CD8-positive, alpha-beta memory T cell (primary cell): ENCODE data around the gene METTL25. TPM values are rescaled to one million over a fixed set of nuclear protein-coding genes. Genes with fewer than 3 reads are reported as not detected.
A peak's percentile ranks its signal among the peaks of the same experiment; 100 is the strongest.

Experiments
- CTCF ChIA-PET: fragments of 350-600 bp; sonication (Branson Sonifier 250); formaldehyde crosslinking; loops from one replicate; lab custom pipeline; 2021; ENCODE audit warnings: antibody characterized with exemption; lab: Charles Lee
- POLR2A ChIA-PET: fragments of 350-600 bp; sonication (Branson Sonifier 250); formaldehyde crosslinking; loops from one replicate; lab custom pipeline; 2021; ENCODE audit warnings: antibody characterized with exemption; lab: Charles Lee
- DNase-seq, 5 donors: peaks; one replicate each; pipeline versions ENCODE4 v3.0.0 to v3.0.0-alpha.2; 2020 to 2022; ENCODE audit warnings: mixed read lengths in 1 of 5
- H3K27ac ChIP-seq: one replicate; pipeline ENCODE4 v1.7.0; 2013; ENCODE audit warnings: low read depth, mild to moderate bottlenecking, low read length, moderate library complexity
- H3K27me3 ChIP-seq: 2 replicates; pipeline ENCODE4 v1.7.0; 2013; ENCODE audit warnings: low read length, mild to moderate bottlenecking; ENCODE audit not compliant: insufficient read depth, poor library complexity, severe bottlenecking
- H3K36me3 ChIP-seq: 2 replicates; pipeline ENCODE4 v1.7.0; 2013; ENCODE audit warnings: mild to moderate bottlenecking, low read length, moderate library complexity; ENCODE audit not compliant: insufficient read depth
- H3K4me1 ChIP-seq: 2 replicates; pipeline ENCODE4 v1.7.0; 2013; ENCODE audit warnings: mild to moderate bottlenecking, low read length, moderate library complexity; ENCODE audit not compliant: insufficient read depth
- H3K4me3 ChIP-seq: 2 replicates; pipeline ENCODE4 v1.7.0; 2013; ENCODE audit warnings: mild to moderate bottlenecking, low read length
- H3K9me3 ChIP-seq: 2 replicates; pipeline ENCODE4 v1.7.0; 2013; ENCODE audit warnings: mild to moderate bottlenecking, low read length
- H3K27ac Mint-ChIP-seq, 8 donors: one replicate each; pipeline ENCODE4 v1.8.0; 2020 to 2021; ENCODE audit warnings: mixed read lengths in 8 of 8, mild to moderate bottlenecking in 6 of 8, inconsistent platforms in 3 of 8, moderate library complexity in 3 of 8
- H3K27me3 Mint-ChIP-seq, 2 donors: one replicate each; pipeline ENCODE4 v1.8.0; 2020 to 2021; ENCODE audit warnings: mixed read lengths in 2 of 2, mild to moderate bottlenecking in 1 of 2, moderate library complexity in 1 of 2
- H3K36me3 Mint-ChIP-seq, 3 donors: one replicate each; pipeline ENCODE4 v1.8.0; 2020 to 2021; ENCODE audit warnings: mixed read lengths in 3 of 3, inconsistent platforms in 1 of 3, mild to moderate bottlenecking in 1 of 3
- H3K4me1 Mint-ChIP-seq, 3 donors: one replicate each; pipeline ENCODE4 v1.8.0; 2020 to 2021; ENCODE audit warnings: mixed read lengths in 3 of 3, inconsistent platforms in 1 of 3, mild to moderate bottlenecking in 1 of 3
- H3K4me3 Mint-ChIP-seq, 7 donors: one replicate each; pipeline ENCODE4 v1.8.0; 2020 to 2021; ENCODE audit warnings: mixed read lengths in 7 of 7, mild to moderate bottlenecking in 6 of 7, moderate library complexity in 4 of 7, inconsistent platforms in 2 of 7
- H3K9me3 Mint-ChIP-seq, 5 donors: one replicate each; pipeline ENCODE4 v1.8.0; 2020 to 2022; ENCODE audit warnings: mixed read lengths in 5 of 5, mild to moderate bottlenecking in 3 of 5, moderate library complexity in 2 of 5, inconsistent platforms in 1 of 5
- polyA plus RNA-seq: library from polyadenylated mRNA; unstranded; fragments of 300-500 nt; fragmentation: Illumina TruSeq; gene quantifications from one replicate; pipeline ENCODE4 v1.2.3, GENCODE V29; 2021
- total RNA-seq, 2 experiments: library from RNA; stranded (reverse); gene quantifications; one replicate each; pipeline ENCODE4 v1.2.3, GENCODE V29; 2021

The METTL25 gene
- total and polyA plus RNA-seq, 3 experiments from 2014 or later: 7.4 to 11.0 (median 8.4) TPM

DNA sequence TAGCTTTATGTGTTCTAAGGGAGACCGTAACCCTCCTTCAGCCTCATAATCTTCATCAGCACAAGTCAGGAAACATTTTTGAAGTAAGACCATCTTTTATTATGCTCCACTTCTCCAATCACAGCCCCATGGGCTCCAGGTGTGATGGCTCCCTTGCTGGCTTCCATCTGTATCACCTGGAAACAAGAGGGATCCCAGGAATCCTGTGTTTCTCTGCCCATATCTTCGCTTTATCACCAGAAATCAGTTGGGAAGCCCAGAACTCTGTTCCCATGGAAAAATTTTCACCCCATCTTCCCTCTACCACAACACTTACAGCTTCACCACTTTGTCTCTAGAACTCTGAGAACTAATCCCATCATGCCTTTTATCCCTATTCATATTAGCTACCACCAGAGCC lies 68.3 kb downstream of the METTL25 start:
- CTCF ChIA-PET: no interaction called here
- Mint-ChIP-seq H3K9me3 (peaks cover 0 to under 1% (median 0%) of the 10 kb centered on the region in 5 donors), H3K27ac (peak overlapping the region in 1 of 8 donors; percentile 19), H3K4me1 (peaks cover 15 to 24% (median 19%) of the 10 kb centered on the region in 3 donors), H3K27me3 (no peaks in the 10 kb centered on the region), H3K4me3 (no peak overlapping the region), H3K36me3 (peaks cover 0 to under 1% (median 0%) of the 10 kb centered on the region in 3 donors)
- H3K27ac ChIP-seq: no peak overlapping the region
- no peak overlapping the region for H3K4me3 ChIP-seq
- no peaks in the 10 kb centered on the region for H3K27me3 ChIP-seq
- H3K4me1 ChIP-seq: no peaks in the 10 kb centered on the region
- H3K36me3 ChIP-seq: no peaks in the 10 kb centered on the region
- no peaks in the 10 kb centered on the region for H3K9me3 ChIP-seq
- DNase-seq: no peak
- POLR2A ChIA-PET: no interaction called here

DNA sequence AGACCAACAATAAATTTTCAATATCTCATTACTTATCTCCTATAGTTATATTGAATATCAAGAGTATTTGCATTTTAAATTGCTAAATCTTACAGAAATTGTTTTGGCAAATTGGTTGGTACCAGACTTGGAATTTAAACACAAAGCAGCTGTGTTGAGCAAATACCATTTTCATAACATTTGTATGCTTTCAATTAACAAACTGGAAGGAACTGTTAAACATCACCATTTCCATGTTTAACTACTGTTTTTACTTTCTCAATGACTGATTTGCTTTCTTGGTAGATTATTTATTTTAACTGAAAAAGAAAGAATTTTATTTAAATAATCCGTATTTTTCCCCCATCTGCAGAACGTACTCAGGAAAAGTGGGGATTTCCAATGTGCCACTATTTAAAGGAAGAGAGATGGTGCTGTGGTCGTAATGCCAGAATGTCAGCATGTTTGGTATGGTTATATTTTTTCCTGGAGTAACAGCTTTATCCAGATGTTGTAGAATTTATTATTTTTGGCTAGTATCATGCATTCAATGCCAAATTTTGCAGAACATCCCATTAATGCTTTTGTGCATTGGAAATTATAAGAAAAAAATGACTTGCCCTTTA lies 72.3 kb downstream of the METTL25 start:
- H3K4me3 ChIP-seq: no peak overlapping the region
- H3K4me1 Mint-ChIP-seq: peaks cover 5 to 11% (median 7%) of the 10 kb centered on the region in 3 donors
- no peak overlapping the region for H3K27ac Mint-ChIP-seq
- DNase-seq: no peak
- H3K9me3 Mint-ChIP-seq: no peaks in the 10 kb centered on the region
- H3K27ac ChIP-seq: no peak overlapping the region
- H3K36me3 Mint-ChIP-seq: peaks cover 0 to 6% (median 2%) of the 10 kb centered on the region in 3 donors
- H3K9me3 ChIP-seq: no peaks in the 10 kb centered on the region
- H3K4me3 Mint-ChIP-seq: no peak overlapping the region
- POLR2A ChIA-PET: no interaction called here
- H3K27me3 ChIP-seq: no peaks in the 10 kb centered on the region
- H3K4me1 ChIP-seq: no peaks in the 10 kb centered on the region
- no peaks in the 10 kb centered on the region for H3K36me3 ChIP-seq
- no peaks in the 10 kb centered on the region for H3K27me3 Mint-ChIP-seq
- CTCF ChIA-PET: no interaction called here

- Histone ChIP-seq H3K9me3 (no peaks in the 10 kb centered on the region), H3K4me3 (no peak overlapping the region), H3K36me3 (no peaks in the 10 kb centered on the region), H3K27me3 (no peaks in the 10 kb centered on the region), H3K27ac (no peak overlapping the region), H3K4me1 (no peaks in the 10 kb centered on the region)
- no peaks in the 10 kb centered on the region for H3K4me1 Mint-ChIP-seq
- CTCF ChIA-PET: no interaction called here
- H3K36me3 Mint-ChIP-seq: peaks cover under 1 to 15% (median 9%) of the 10 kb centered on the region in 3 donors
- H3K4me3 Mint-ChIP-seq: no peak overlapping the region
- no peaks in the 10 kb centered on the region for H3K27me3 Mint-ChIP-seq
- no peaks in the 10 kb centered on the region for H3K9me3 Mint-ChIP-seq
- H3K27ac Mint-ChIP-seq: no peak overlapping the region
- DNase-seq: no peak
- POLR2A ChIA-PET: no interaction called here
These were observed 76.1 kb downstream of the METTL25 start for GRCh38 chr12:82434392-82434911.

DNA sequence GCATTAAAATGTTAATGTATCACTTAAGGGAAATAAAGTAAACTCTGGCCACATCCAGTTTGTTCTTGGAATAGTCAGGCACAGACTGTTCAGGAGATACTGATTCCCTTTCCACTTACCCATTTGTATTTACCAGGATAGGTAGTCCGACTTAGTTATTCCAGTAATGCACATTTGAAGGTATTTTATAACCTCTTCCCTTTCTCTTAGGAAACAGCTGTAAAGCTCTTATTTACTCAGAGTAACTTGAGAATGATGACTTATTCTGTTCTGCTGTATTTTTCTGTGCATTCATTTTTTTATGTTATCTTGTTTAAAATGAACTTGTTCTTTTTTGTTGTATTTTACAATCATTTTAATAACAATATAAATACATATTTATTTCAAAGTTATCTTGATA lies 78.0 kb downstream of the METTL25 start:
- POLR2A ChIA-PET: no interaction called here

GRCh38 chr12:82437744-82438143 lies 79.4 kb downstream of the METTL25 start:
- Histone ChIP-seq H3K4me3 (no peak overlapping the region), H3K27me3 (no peaks in the 10 kb centered on the region), H3K9me3 (no peaks in the 10 kb centered on the region), H3K27ac (no peak overlapping the region), H3K4me1 (no peaks in the 10 kb centered on the region), H3K36me3 (no peaks in the 10 kb centered on the region)
- Mint-ChIP-seq H3K36me3 (peaks cover 23 to 43% (median 31%) of the 10 kb centered on the region in 3 donors), H3K4me3 (no peak overlapping the region), H3K9me3 (no peaks in the 10 kb centered on the region), H3K27me3 (no peaks in the 10 kb centered on the region), H3K4me1 (no peaks in the 10 kb centered on the region), H3K27ac (no peak overlapping the region)
- POLR2A ChIA-PET: no interaction called here
- CTCF ChIA-PET: no interaction called here
- DNase-seq: no peak

More for the DNA sequence above, 78.0 kb downstream of the METTL25 start:
- CTCF ChIA-PET: no interaction called here
- Histone ChIP-seq H3K4me3 (no peak overlapping the region), H3K27ac (no peak overlapping the region), H3K27me3 (no peaks in the 10 kb centered on the region), H3K9me3 (no peaks in the 10 kb centered on the region), H3K36me3 (no peaks in the 10 kb centered on the region), H3K4me1 (no peaks in the 10 kb centered on the region)
- H3K4me1 Mint-ChIP-seq: no peaks in the 10 kb centered on the region
- H3K4me3 Mint-ChIP-seq: no peak overlapping the region
- H3K27me3 Mint-ChIP-seq: no peaks in the 10 kb centered on the region
- peak overlapping the region in 1 of 8 donors; percentile 10 for H3K27ac Mint-ChIP-seq
- H3K9me3 Mint-ChIP-seq: no peaks in the 10 kb centered on the region
- DNase-seq: no peak
- peaks cover 19 to 34% (median 19%) of the 10 kb centered on the region in 3 donors for H3K36me3 Mint-ChIP-seq

- DNase-seq: no peak
- CTCF ChIA-PET: no interaction called here
- Mint-ChIP-seq H3K4me1 (no peaks in the 10 kb centered on the region), H3K27me3 (no peaks in the 10 kb centered on the region), H3K9me3 (no peaks in the 10 kb centered on the region), H3K36me3 (peaks cover 27 to 47% (median 36%) of the 10 kb centered on the region in 3 donors), H3K27ac (no peak overlapping the region), H3K4me3 (no peak overlapping the region)
- Histone ChIP-seq H3K4me3 (no peak overlapping the region), H3K27me3 (no peaks in the 10 kb centered on the region), H3K9me3 (no peaks in the 10 kb centered on the region), H3K27ac (no peak overlapping the region), H3K36me3 (no peaks in the 10 kb centered on the region), H3K4me1 (no peaks in the 10 kb centered on the region)
- POLR2A ChIA-PET: no interaction called here
These were observed 80.0 kb downstream of the METTL25 start for GRCh38 chr12:82438356-82438755.

GRCh38 chr12:82440885-82441284 lies 82.6 kb downstream of the METTL25 start:
- no peak for DNase-seq
- H3K36me3 Mint-ChIP-seq: peaks cover 30 to 58% (median 47%) of the 10 kb centered on the region in 3 donors
- no peaks in the 10 kb centered on the region for H3K4me1 ChIP-seq
- CTCF ChIA-PET: no interaction called here
- H3K4me3 ChIP-seq: no peak overlapping the region
- no peak overlapping the region for H3K4me3 Mint-ChIP-seq
- H3K27me3 ChIP-seq: no peaks in the 10 kb centered on the region
- no peak overlapping the region for H3K27ac ChIP-seq
- no peaks in the 10 kb centered on the region for H3K27me3 Mint-ChIP-seq
- H3K9me3 Mint-ChIP-seq: no peaks in the 10 kb centered on the region
- no peak overlapping the region for H3K27ac Mint-ChIP-seq
- H3K36me3 ChIP-seq: no peaks in the 10 kb centered on the region
- POLR2A ChIA-PET: no interaction called here
- H3K4me1 Mint-ChIP-seq: no peaks in the 10 kb centered on the region
- H3K9me3 ChIP-seq: no peaks in the 10 kb centered on the region

DNA sequence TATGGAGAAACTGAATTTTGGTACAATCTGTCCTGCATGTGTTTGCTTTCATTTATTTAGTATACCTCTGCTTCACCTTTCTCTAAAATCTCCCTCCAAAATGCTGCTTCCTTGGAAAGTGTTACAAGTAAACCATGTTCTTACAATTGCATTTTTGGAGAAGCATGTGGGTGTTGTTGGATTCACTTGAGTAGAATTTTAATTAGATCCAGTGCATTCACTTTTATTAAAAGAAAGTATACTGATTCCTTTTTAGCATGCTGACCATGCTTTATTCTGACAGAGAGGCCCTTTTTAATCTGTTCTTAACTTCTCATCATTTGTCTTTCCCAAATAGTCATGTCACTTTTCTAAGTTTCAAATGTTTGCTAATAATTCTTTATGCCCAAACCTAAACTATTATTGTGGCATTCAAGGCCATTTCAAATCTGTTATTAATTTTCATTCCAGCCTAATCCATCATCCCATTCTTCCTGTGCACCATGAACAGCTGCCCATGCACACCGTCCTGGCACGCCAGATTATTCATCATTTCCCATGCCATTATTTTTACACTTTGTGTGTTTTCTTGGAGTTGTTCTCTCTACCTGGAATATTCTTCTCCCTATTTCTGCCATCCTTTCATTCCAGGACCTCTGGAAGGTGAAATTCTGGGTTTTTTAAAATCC lies 90.7 kb downstream of the METTL25 start:
- Histone ChIP-seq H3K9me3 (no peaks in the 10 kb centered on the region), H3K36me3 (no peaks in the 10 kb centered on the region), H3K4me3 (no peak overlapping the region), H3K27me3 (no peaks in the 10 kb centered on the region), H3K4me1 (no peaks in the 10 kb centered on the region), H3K27ac (no peak overlapping the region)
- Mint-ChIP-seq H3K4me1 (no peaks in the 10 kb centered on the region), H3K27ac (no peak overlapping the region), H3K4me3 (no peak overlapping the region), H3K27me3 (no peaks in the 10 kb centered on the region), H3K36me3 (peaks cover under 1 to 10% (median 6%) of the 10 kb centered on the region in 3 donors), H3K9me3 (no peaks in the 10 kb centered on the region)
- DNase-seq: no peak
- ChIA-PET CTCF (no interaction called here), POLR2A (no interaction called here)
